Stimulated activated CD4-positive, alpha-beta T cell treated with anti-CD3 and anti-CD28 coated beads, TNF-alpha, amount 100 ng/mL, for 1 hour (primary cell): ENCODE results near the gene KCNK7.

Experiments
- DNase-seq, 3 donors: peaks; one replicate each; pipeline ENCODE4 v3.0.0-alpha.2; 2020; ENCODE audit warnings: low read depth in 3 of 3, low spot score in 1 of 3

Gene KCNK7

GRCh38 chr11:65611758-65612603 lies 16.4 kb upstream of the KCNK7 start:
- DNase-seq = no peak

DNA sequence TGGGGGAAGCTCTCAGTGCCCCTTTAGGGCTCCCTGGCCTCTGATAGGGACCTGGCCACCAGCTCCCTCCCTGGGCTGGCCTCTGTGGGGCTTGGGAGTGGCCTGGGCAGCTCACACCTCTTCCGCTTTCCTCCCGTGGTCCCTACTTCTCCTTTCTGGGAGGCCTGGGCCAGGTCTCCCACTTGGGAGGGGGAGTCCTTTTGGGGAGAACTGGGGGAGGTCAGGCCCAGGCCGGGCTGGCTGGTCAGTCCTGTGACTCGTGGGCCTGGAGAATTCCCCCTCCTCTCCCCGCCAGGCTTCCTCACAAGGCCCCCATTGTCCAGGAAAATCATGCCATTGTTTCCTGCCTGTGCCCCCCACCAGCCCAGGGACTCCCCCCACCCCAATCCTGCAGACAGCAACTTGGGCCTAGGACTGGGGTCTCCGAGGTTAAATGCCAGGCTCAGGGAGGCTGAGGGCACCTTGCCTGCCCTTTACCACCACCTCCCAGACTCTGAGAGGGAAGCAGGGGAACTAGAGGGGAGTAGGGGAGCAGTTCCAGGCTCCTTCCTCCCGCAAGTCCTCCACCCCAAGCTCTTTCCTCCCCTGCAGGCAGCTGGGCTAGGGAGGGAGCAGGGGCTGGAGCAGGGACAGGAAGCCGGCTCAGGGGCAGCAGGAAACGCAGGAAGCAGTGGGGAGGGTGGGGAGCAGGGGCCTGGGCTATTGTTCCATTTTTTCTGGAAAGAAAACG lies 15.6 kb upstream of the KCNK7 start:
- no peak for DNase-seq

DNA sequence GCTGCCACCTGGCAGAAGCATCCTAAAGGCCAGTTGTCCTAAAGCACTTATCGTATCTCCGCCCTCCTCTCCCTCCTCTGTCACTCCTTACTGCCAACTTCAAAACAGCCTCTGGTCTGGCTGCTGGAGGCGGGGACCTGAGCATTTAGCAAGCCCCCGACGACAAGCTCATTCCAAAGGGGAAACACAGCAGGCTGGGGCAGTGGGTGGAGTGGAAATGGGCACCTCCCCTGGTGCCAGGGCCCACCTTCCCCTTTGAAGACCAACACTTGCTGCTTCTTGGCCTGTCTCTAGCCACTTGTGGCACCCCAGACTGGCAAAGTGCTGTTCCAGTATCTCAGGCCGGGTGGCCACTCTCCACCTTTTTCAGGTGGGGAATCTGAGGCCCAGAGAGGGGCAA lies 14.8 kb upstream of the KCNK7 start:
- DNase-seq = no peak

DNA sequence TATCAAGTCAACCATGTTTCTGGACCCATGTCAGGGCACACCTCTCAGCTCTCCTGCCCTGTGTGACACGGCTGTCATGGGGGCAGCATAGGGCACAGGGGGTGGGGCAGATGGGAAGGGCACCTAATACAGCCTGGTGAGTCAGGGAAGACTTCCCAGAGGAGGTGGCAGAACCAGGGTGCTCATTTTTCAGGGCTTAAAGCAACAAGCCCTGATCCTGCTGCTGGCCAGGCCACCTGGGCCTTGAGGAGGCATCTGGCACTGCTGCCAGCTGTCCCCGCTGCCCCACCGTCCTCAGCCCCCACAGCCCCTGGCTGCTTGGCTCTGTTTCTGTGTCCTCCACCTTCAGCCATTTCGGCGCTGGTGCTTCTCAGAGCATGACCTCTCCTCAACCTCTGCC lies 14.1 kb upstream of the KCNK7 start:
- no peak for DNase-seq

GRCh38 chr11:65609229-65609628 lies 13.6 kb upstream of the KCNK7 start:
- no peak for DNase-seq

- DNase-seq = no peak
Measured at GRCh38 chr11:65607614-65608426, 12.2 kb upstream of the KCNK7 start.

DNA sequence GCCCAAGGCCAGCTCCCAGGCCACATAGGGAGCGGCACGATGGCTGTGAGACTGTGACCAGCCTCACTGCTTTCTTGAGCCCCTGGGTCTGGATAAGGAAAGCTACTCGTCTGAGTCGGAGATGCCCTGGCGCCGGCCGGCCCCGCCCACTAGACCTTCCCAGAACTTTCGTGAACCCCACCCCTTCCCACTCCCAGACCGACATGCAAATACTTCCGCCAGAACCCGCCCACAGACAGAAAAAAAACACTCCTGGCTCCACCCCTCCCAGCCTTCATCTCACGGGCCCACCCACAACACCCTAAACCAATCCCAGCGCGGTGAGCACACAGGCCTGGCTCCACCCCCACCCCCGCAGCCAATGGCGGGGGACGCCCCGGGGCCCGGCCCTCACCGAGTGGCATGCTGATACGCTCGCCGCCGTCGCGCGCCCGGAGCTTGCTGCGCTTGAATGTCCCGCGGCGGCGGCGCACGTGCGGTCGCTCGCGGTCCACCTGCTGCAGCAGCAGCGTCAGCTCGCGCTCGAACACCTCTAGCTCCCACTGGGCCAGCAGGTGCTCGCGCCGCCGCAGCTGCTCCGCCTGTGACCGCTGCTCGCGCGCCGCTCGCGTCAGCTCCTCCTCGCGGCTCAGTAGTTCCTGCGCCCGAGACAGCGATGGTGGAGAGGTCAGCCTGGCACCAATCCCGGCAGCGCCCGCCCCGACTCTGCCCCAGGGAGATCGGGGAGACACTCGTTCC lies 11.4 kb upstream of the KCNK7 start:
- DNase-seq = no peak

GRCh38 chr11:65604258-65604657 lies 8.7 kb upstream of the KCNK7 start:
- DNase-seq = no peak

DNA sequence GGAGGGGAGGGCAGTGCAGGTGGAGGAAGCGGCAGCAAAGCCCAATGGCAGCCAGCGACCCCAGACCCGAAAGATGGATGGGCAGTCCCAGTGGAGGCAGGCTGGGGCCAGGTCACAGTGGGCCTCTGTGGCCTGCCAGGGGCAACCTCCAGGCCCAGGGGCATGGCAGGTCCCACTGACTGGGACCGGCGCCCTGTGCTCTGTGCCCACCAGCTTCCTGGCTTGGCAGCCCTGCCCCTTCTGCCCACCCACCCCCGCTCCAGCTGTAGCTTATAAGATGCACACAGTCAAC lies 4.3 kb upstream of the KCNK7 start:
- DNase-seq = no peak

- DNase-seq = no peak
Measured at GRCh38 chr11:65599216-65599954, 3.8 kb upstream of the KCNK7 start.

GRCh38 chr11:65598258-65598699 lies 2.7 kb upstream of the KCNK7 start:
- no peak for DNase-seq

DNA sequence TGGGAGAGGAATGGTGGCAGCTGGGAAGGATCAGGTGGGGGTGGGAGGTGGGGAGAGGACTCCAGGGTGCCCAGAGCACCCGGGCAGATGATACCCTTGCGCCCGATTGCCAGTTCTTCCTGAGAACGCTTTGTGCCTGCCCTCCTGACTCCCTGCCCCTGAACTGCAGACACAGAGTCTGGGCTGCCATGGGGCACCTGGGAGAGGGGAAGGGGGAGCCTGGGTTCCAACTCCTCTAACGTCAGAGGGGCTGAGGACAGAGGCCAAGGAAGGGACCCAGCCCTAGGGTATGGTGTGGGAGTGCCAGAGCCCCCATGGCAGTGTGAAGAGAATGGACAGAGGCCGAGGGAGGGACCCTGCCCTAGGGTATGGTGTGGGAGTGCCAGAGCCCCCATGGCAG lies 920 bp upstream of the KCNK7 start:
- DNase-seq = no peak

- DNase-seq = no peak
Measured at GRCh38 chr11:65595131-65595530, 469 bp downstream of the KCNK7 start.

DNA sequence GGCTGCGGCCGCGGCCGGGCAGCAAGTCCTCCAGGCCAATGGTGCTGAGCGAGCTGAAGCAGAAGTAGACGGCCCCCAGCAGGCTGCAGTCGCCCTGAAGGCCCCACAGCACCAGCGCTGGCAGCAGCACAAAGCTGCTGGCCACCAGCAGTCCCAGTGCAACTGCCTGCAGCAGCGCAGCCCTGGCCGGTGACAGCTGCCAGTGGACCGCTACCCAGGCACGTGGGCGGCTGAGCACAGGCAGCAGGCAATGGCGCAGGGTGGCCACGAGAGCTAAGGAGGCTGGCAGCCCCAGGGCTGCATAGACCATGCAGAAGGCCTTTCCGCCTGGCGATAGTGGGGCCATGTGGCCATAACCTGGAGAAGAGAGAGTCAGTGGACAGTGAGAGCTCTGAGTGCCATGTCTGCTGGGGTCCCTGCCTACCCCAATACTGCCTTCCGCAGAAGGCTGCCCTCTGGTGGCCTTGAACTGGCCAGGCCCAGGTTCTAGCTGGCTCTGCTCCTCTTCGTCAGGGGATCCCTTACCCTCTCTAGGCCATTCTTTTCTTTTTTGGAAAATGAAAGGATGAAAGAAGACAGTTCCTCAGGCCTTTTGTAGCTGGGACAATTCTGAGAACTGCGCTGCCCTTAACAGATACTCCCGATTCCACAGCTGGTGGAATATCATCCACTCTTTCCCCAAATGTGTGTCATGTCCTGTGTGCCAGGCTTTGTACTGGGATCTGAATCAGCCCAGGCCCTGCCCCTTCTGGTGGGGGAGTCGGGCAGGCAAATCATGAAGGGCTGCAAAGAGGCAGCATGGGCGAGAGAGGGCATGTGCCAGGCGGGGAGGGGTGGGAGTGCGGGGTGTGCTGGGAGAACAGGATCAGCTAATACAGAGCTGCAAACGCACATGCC lies 1.8 kb downstream of the KCNK7 start:
- no peak for DNase-seq

DNA sequence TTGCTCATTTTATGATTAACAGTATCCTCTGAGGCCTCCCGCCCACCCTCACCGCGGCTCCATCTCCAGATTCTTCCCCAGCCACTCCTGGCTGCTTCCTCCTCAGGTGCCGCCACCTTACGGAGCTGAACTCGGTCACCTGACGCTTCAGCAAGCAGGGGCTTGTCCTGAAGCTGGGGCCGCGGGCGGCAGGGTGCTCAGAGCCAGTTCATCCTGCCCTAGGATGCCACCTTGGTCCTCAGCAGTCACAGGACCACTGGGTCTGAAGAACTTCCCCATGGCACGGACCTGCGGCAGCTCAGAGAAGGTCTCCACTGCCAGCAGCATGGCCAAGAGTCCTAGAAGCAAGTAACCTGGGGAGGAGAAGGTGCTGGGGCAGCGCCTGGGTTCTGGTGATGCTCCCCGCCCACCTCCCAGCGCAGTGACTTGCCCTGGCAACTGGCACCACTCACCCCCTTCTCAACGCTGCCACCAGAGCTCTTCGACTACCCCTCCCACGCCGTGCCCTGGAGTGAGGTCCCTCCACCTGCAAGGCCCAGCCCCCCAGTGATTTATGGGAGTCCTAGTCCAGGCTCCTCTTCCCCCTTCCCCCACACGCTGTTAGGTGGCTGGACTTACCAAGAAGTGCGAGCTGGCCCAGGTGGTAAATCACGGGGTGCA lies 2.6 kb downstream of the KCNK7 start:
- no peak for DNase-seq

- no peak for DNase-seq
Measured at GRCh38 chr11:65591939-65592857, 3.4 kb downstream of the KCNK7 start.

DNA sequence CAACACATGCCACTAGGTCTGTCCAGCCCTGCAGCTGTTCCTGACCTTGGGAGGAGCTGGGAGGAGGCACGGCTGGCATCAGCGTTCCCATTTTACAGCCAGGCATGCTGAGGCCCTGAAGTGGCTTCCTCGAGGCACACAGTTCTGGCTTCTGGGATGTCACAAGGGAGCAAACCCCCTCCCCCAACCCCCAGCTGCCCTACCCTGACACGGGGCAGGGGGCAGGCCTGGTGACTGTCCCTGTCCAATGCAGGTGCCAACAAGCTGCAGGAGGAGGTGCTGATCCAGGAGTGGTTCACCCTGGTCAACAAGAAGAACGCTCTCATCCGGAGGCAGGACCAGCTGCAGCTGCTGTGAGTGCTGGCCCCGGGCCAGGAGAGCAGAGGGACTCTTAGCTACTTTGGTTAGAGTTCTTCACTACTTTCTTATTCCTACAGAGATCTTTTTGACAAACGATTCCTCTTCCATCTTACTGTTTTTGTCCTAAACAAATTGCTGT lies 5.3 kb downstream of the KCNK7 start:
- no peak for DNase-seq
